Calu3 (cell line): Measurements from ENCODE around the gene SSNA1. TPM values are rescaled to one million over a fixed set of nuclear protein-coding genes. Genes with fewer than 3 reads are reported as not detected.

Source experiments
- BruUV-seq: library from RNA; stranded (reverse); fragments of 400-500 nt; replicated peaks from 2 replicates; lab custom pipeline; 2021; lab: Mats Ljungman, UMichigan
- CTCF ChIA-PET: fragments of 300-600 bp; sonication (Branson Sonifier 250); formaldehyde crosslinking; loops from one replicate; lab custom pipeline; 2022; ENCODE audit warnings: antibody characterized with exemption; lab: Charles Lee
- DNase-seq: peaks from one replicate; pipeline ENCODE4 v3.0.0; 2022
- H3K27ac Mint-ChIP-seq: one replicate; pipeline ENCODE4 v1.8.0; 2022; ENCODE audit warnings: mixed read lengths; ENCODE audit not compliant: unreplicated experiment
- H3K27me3 Mint-ChIP-seq: one replicate; pipeline ENCODE4 v1.8.0; 2022; ENCODE audit warnings: mixed read lengths; ENCODE audit not compliant: unreplicated experiment
- H3K36me3 Mint-ChIP-seq: one replicate; pipeline ENCODE4 v1.8.0; 2022; ENCODE audit warnings: mild to moderate bottlenecking, moderate library complexity, mixed read lengths; ENCODE audit not compliant: insufficient read depth, unreplicated experiment
- H3K4me1 Mint-ChIP-seq: one replicate; pipeline ENCODE4 v1.8.0; 2022; ENCODE audit warnings: mild to moderate bottlenecking, low read depth, mixed read lengths; ENCODE audit not compliant: unreplicated experiment
- H3K4me3 Mint-ChIP-seq: one replicate; pipeline ENCODE4 v1.8.0; 2022; ENCODE audit warnings: mild to moderate bottlenecking, low read depth, moderate library complexity, mixed read lengths; ENCODE audit not compliant: unreplicated experiment
- H3K9me3 Mint-ChIP-seq: one replicate; pipeline ENCODE4 v1.8.0; 2022; ENCODE audit warnings: low read depth, mixed read lengths; ENCODE audit not compliant: unreplicated experiment
- CTCF ChIP-seq: fragments of 200-600 bp; IDR thresholded peaks from one replicate; pipeline ENCODE4 v1.8.0; 2022; ENCODE audit warnings: antibody characterized with exemption; ENCODE audit not compliant: unreplicated experiment
- intact Hi-C: fragments of 100-400 bp; cut with micrococcal nuclease; formaldehyde crosslinking; loops from one replicate; pipeline ENCODE4 v1.10.0; 2022; ENCODE audit not compliant: unreplicated experiment
- total RNA-seq: library from RNA; stranded (reverse); gene quantifications from 2 replicates; pipeline ENCODE4 v1.2.3, GENCODE V29; 2022

SSNA1 gene
- total RNA-seq, 1 experiment from 2014 or later = 41.9 TPM

GRCh38 chr9:137211532-137211931 lies 23.1 kb downstream of the SSNA1 start:
- CTCF ChIA-PET = no interaction called here
- TF ChIP-seq CTCF = no peak
- no peak overlapping the region for H3K4me3 Mint-ChIP-seq
- no TSS peak for BruUV-seq
- intact Hi-C loops = no loop called here
- no peaks in the 10 kb centered on the region for H3K9me3 Mint-ChIP-seq
- no peaks in the 10 kb centered on the region for H3K27me3 Mint-ChIP-seq
- no peak for DNase-seq
- no peak overlapping the region for H3K27ac Mint-ChIP-seq
- H3K4me1 Mint-ChIP-seq = peaks cover 12% of the 10 kb centered on the region
- H3K36me3 Mint-ChIP-seq = peaks cover 30% of the 10 kb centered on the region

- intact Hi-C loops = no loop called here
- no peak for DNase-seq
- BruUV-seq = no TSS peak
- H3K27me3 Mint-ChIP-seq = no peaks in the 10 kb centered on the region
- TF ChIP-seq CTCF = no peak
- peaks cover 2% of the 10 kb centered on the region for H3K4me1 Mint-ChIP-seq
- peaks cover 29% of the 10 kb centered on the region for H3K36me3 Mint-ChIP-seq
- no peaks in the 10 kb centered on the region for H3K9me3 Mint-ChIP-seq
- CTCF ChIA-PET = no interaction called here
- H3K4me3 Mint-ChIP-seq = no peak overlapping the region
- no peak overlapping the region for H3K27ac Mint-ChIP-seq
These were observed 24.0 kb downstream of the SSNA1 start for GRCh38 chr9:137212520-137212919.

DNA sequence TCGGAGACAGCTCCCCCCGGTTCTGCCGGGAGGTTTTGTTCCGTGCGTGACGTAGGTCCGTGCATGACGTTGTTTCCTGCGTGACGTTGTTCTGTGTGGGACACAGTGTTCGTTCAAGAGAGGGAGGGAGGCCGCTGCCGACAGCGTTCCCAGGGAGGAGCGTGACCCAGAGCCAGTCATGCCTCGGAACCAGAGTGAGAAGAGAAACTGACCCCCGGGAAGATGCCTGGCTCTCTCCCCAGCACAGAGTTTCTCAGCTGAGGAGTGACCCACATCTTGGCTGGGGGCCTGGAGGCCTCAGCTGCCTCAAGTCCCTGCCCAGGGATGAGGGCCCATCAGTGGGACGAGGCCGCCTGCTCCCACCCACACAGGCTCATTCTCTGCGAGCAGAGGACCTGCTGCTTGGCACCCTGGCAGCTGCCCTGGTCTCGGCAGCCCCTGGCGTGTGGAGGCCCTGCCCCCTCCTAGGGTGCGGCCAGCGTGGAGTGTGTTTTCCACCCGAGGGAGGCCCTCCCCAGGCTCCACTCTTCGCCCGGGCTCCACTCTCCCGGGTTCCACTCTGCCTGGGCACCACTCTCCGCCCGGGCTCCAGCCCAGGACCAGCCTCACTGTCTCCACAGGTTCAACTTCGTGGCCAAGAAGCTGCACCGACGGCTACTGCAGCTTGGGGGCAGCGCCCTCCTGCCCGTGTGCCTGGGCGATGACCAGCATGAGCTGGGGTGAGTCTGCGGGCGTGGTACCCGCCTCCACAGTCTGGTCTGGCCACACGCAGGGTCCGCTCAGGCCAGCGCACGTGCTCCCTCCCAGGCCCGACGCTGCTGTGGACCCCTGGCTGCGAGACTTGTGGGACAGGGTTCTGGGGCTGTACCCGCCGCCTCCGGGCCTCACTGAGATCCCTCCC lies 24.9 kb downstream of the SSNA1 start:
- no peak overlapping the region for H3K27ac Mint-ChIP-seq
- DNase-seq = no peak
- H3K9me3 Mint-ChIP-seq = no peaks in the 10 kb centered on the region
- no peak overlapping the region for H3K4me3 Mint-ChIP-seq
- peaks cover 31% of the 10 kb centered on the region for H3K36me3 Mint-ChIP-seq
- H3K27me3 Mint-ChIP-seq = no peaks in the 10 kb centered on the region
- no peak for TF ChIP-seq CTCF
- CTCF ChIA-PET = no interaction called here
- intact Hi-C loops = no loop called here
- BruUV-seq = no TSS peak
- no peaks in the 10 kb centered on the region for H3K4me1 Mint-ChIP-seq

DNA sequence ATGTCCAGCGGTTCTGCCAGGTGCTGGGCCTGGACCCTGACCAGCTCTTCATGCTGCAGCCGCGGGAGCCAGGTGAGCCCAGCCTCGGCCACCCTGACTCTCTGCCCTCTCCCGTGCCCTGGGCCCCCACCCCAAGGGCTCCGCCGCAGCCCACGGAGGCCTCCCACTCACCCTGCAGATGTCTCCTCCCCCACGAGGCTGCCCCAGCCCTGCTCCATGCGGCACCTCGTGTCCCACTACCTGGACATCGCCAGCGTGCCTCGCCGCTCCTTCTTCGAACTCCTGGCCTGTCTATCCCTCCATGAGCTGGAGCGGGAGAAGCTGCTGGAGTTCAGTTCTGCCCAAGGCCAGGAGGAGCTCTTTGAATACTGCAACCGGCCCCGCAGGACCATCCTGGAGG lies 26.1 kb downstream of the SSNA1 start:
- CTCF ChIA-PET = interaction anchor here (1.1 to 1.7 kb wide), 3 partner anchors 9 to 19 kb away, joined by 3 to 4 read pairs (median 4); partner anchors contain the start of gene RNF224
- no peaks in the 10 kb centered on the region for H3K4me1 Mint-ChIP-seq
- intact Hi-C loops = no loop called here
- H3K36me3 Mint-ChIP-seq = peaks cover 40% of the 10 kb centered on the region
- no peak overlapping the region for H3K27ac Mint-ChIP-seq
- TF ChIP-seq CTCF = no peak
- BruUV-seq = no TSS peak
- no peak for DNase-seq
- H3K9me3 Mint-ChIP-seq = no peaks in the 10 kb centered on the region
- H3K27me3 Mint-ChIP-seq = no peaks in the 10 kb centered on the region
- no peak overlapping the region for H3K4me3 Mint-ChIP-seq
